SK-N-SH treated with all-trans-retinoic acid at 6 μM for 48 hours (cell line): ENCODE measurements around the gene HSPA4.

Experiments
- ATAC-seq: fragments of 200-7000 bp; cut with Tn5 transposase; 3 replicates; pipeline ENCODE4 v1.9.1; 2020; ENCODE audit warnings: mild to moderate bottlenecking, moderate library complexity
- ARNTL ChIP-seq: fragments of 450-650 bp; formaldehyde crosslinking; IDR thresholded peaks from 2 replicates; pipeline ENCODE4 v1.5.0; 2020; ENCODE audit warnings: low read depth, mild to moderate bottlenecking, moderate library complexity, borderline replicate concordance
- BACH2 ChIP-seq: fragments of 250-450 bp; sonication (Bioruptor Pico); IDR thresholded peaks from 2 replicates; pipeline ENCODE4 v1.9.0; 2021; ENCODE audit warnings: mild to moderate bottlenecking, borderline replicate concordance
- CSDC2 ChIP-seq: fragments of 250-450 bp; sonication (Bioruptor Pico); IDR thresholded peaks from 2 replicates; pipeline ENCODE4 v1.5.0; 2020; ENCODE audit warnings: mild to moderate bottlenecking, moderate library complexity
- CSRNP3 ChIP-seq: fragments of 250-450 bp; sonication (Bioruptor Pico); IDR thresholded peaks from 2 replicates; pipeline ENCODE4 v1.5.1; 2021; ENCODE audit warnings: mild to moderate bottlenecking, moderate library complexity
- ESRRG ChIP-seq: fragments of 250-450 bp; sonication (Bioruptor Pico); IDR thresholded peaks from 2 replicates; pipeline ENCODE4 v1.6.1; 2021; ENCODE audit warnings: mild to moderate bottlenecking
- GLIS3 ChIP-seq: fragments of 250-450 bp; sonication (Bioruptor Pico); IDR thresholded peaks from 2 replicates; pipeline ENCODE4 v1.5.0; 2020; ENCODE audit warnings: mild to moderate bottlenecking, moderate library complexity
- ISL1 ChIP-seq: fragments of 250-450 bp; sonication (Bioruptor Pico); IDR thresholded peaks from 2 replicates; pipeline ENCODE4 v2.1.2; 2022; ENCODE audit warnings: mild to moderate bottlenecking, moderate library complexity
- OSR1 ChIP-seq: fragments of 250-450 bp; sonication (Bioruptor Pico); IDR thresholded peaks from 2 replicates; pipeline ENCODE4 v1.8.0; 2022; ENCODE audit warnings: moderate library complexity, mild to moderate bottlenecking, inconsistent platforms
- PATZ1 ChIP-seq: fragments of 250-450 bp; sonication (Bioruptor Pico); IDR thresholded peaks from 2 replicates; pipeline ENCODE4 v1.8.0; 2020; ENCODE audit warnings: mild to moderate bottlenecking, moderate library complexity, borderline replicate concordance
- POU6F1 ChIP-seq: fragments of 250-450 bp; sonication (Bioruptor Pico); IDR thresholded peaks from 2 replicates; pipeline ENCODE4 v1.8.0; 2021; ENCODE audit warnings: low read depth, mild to moderate bottlenecking, moderate library complexity, borderline replicate concordance
- PPARA ChIP-seq: fragments of 250-450 bp; sonication (Bioruptor Pico); IDR thresholded peaks from 2 replicates; pipeline ENCODE4 v1.5.0; 2020; ENCODE audit warnings: mild to moderate bottlenecking, borderline replicate concordance
- RARB ChIP-seq: fragments of 250-450 bp; sonication (Bioruptor Pico); IDR thresholded peaks from 2 replicates; pipeline ENCODE4 v1.8.0; 2021; ENCODE audit warnings: mild to moderate bottlenecking, moderate library complexity
- SNAI2 ChIP-seq: fragments of 250-450 bp; sonication (Bioruptor Pico); IDR thresholded peaks from 2 replicates; pipeline ENCODE4 v1.5.0; 2020; ENCODE audit warnings: mild to moderate bottlenecking, moderate library complexity
- TOX ChIP-seq: fragments of 250-450 bp; sonication (Bioruptor Pico); IDR thresholded peaks from 2 replicates; pipeline ENCODE4 v1.8.0; 2021; ENCODE audit warnings: mild to moderate bottlenecking, moderate library complexity, borderline replicate concordance
- TSHZ2 ChIP-seq: fragments of 250-450 bp; sonication (Bioruptor Pico); IDR thresholded peaks from 2 replicates; pipeline ENCODE4 v1.5.0; 2020; ENCODE audit warnings: mild to moderate bottlenecking, moderate library complexity
- ZC3H10 ChIP-seq: fragments of 250-450 bp; sonication (Bioruptor Pico); IDR thresholded peaks from 2 replicates; pipeline ENCODE4 v1.5.1; 2021; ENCODE audit warnings: mild to moderate bottlenecking, moderate library complexity
- ZFP3 ChIP-seq: fragments of 250-450 bp; sonication (Bioruptor Pico); IDR thresholded peaks from 2 replicates; pipeline ENCODE4 v1.5.0; 2020; ENCODE audit warnings: mild to moderate bottlenecking, moderate library complexity
- ZNF70 ChIP-seq: fragments of 450-650 bp; formaldehyde crosslinking; IDR thresholded peaks from 2 replicates; pipeline ENCODE4 v1.5.0; 2020; ENCODE audit warnings: mild to moderate bottlenecking, moderate library complexity
- ZNF8 ChIP-seq: fragments of 450-650 bp; formaldehyde crosslinking; IDR thresholded peaks from 2 replicates; pipeline ENCODE4 v1.5.0; 2020; ENCODE audit warnings: mild to moderate bottlenecking, moderate library complexity
- TF ChIP-seq, protein P1 (sequence below): fragments of 250-450 bp; sonication (Bioruptor Pico); IDR thresholded peaks from 2 replicates; pipeline ENCODE4 v1.5.1; 2020; ENCODE audit warnings: low read depth, mild to moderate bottlenecking, moderate library complexity

The HSPA4 gene

DNA sequence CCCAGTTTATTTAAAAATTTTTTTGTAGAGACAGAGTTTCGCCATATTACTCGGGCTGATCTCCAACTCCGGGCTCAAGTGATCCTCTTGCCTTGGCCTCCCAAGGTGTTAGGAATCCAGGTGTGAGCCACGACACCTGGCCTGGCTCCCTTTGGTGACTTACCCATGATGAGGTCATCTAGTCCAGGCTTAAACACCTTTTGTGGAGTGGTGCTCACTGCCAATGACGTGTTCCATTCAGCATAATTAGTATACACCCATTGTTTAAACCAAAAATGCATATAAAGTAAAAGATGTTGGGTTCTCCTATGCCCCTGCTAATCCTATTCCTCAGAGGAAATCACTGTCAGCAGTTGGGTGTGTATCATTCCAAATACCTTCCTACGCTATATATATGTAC is 91.0 kb downstream of the HSPA4 start (continued):
- TF ChIP-seq ESRRG (no peak), CSRNP3 (CRISPR knock-in tag) (no peak), GLIS3 (CRISPR knock-in tag) (no peak), SNAI2 (CRISPR knock-in tag) (no peak), ARNTL (CRISPR knock-in tag) (no peak), PATZ1 (CRISPR knock-in tag) (no peak), OSR1 (no peak), PPARA (no peak)

GRCh38 chr5:133144245-133144981 is 92.6 kb downstream of the HSPA4 start:
- ATAC-seq, result no peak
- TF ChIP-seq ISL1, result no peak
- no peak for TF ChIP-seq RARB (CRISPR knock-in tag)
- TF ChIP-seq ESRRG, result no peak
- no peak for TF ChIP-seq ZNF70 (CRISPR knock-in tag)
- no peak for TF ChIP-seq POU6F1
- TF ChIP-seq TSHZ2 (CRISPR knock-in tag), result no peak
- no peak for TF ChIP-seq ZNF8 (CRISPR knock-in tag)
- TF ChIP-seq OSR1, result no peak
- TF ChIP-seq ZFP3 (CRISPR knock-in tag), result no peak
- no peak for TF ChIP-seq ARNTL (CRISPR knock-in tag)

DNA sequence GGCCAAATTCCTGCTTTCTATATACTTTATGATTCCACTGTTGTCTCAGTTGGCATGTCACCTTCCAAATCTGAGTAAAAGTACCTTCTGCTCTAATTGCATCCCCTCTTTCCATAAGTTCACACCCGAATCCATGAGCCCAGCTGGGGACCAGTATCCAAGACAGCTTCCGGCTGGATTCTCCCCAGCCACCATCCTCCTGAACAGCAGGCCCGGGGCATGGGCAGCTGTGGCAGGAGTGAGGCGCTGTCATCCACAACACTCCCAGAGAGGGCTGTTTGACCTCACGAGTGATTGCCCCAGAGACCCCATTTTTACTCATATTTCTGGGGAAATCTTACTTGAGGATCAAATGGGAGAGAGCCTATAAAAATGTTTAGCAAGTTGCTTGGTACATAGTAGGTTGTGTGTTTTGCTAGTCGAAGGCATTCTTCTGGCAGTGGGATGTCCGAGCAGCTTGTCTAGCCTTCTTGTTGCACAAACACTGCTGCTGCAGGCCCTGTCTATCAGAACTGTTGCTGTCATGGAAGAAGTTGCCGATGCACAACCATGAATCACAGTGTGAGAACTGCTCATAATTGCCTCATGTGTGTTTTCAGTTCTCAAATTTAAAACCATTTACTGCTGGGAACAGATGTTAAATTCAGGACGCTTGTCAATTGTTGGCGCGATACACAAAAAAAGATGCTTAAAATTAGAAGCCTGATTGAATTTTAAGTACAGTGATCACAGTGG is 93.8 kb downstream of the HSPA4 start:
- ATAC-seq, result no peak
- TF ChIP-seq, protein P1, sequence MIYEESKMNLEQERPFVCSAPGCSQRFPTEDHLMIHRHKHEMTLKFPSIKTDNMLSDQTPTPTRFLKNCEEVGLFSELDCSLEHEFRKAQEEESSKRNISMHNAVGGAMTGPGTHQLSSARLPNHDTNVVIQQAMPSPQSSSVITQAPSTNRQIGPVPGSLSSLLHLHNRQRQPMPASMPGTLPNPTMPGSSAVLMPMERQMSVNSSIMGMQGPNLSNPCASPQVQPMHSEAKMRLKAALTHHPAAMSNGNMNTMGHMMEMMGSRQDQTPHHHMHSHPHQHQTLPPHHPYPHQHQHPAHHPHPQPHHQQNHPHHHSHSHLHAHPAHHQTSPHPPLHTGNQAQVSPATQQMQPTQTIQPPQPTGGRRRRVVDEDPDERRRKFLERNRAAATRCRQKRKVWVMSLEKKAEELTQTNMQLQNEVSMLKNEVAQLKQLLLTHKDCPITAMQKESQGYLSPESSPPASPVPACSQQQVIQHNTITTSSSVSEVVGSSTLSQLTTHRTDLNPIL, result no peak
- TF ChIP-seq TSHZ2 (CRISPR knock-in tag), result no peak
- TF ChIP-seq POU6F1, result no peak
- no peak for TF ChIP-seq CSDC2 (CRISPR knock-in tag)
- no peak for TF ChIP-seq ZC3H10 (CRISPR knock-in tag)
- no peak for TF ChIP-seq ZNF70 (CRISPR knock-in tag)
- no peak for TF ChIP-seq TOX (CRISPR knock-in tag)
- no peak for TF ChIP-seq CSRNP3 (CRISPR knock-in tag)
- no peak for TF ChIP-seq ZFP3 (CRISPR knock-in tag)
- TF ChIP-seq ZNF8 (CRISPR knock-in tag), result no peak
- TF ChIP-seq ESRRG, result no peak
- no peak for TF ChIP-seq BACH2 (CRISPR knock-in tag)
- no peak for TF ChIP-seq GLIS3 (CRISPR knock-in tag)
- no peak for TF ChIP-seq SNAI2 (CRISPR knock-in tag)
- no peak for TF ChIP-seq ARNTL (CRISPR knock-in tag)
- TF ChIP-seq PPARA, result no peak
